ENCODE results near the gene MIER3. TPM values are rescaled to one million over a fixed set of nuclear protein-coding genes. Genes with fewer than 3 reads are reported as not detected.

Gene MIER3
- total and polyA plus RNA-seq, 9 of the 15 experiments (the other 6 are each of a cell fraction or from before 2014, with no cell fraction given), result 4.1 to 29.3 (median 13.0) TPM

DNA sequence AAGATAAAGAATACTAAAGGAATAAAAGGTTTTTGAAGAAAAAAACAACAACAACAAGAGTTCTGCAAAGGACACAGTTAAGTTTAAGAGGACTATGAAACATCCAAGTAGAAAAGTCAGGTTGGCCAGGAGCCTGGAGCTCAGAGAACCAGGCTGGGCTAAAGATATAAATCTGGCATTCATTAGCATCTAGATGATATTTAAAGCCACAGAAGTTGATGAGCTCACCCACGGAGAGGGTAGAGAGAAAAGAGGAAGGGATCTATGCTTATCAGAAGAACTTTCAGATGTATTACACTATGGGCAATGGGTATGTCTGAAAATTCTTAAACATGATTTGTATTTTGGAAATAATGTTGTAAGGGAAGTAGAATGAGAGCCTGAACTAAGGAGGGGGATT lies 9.9 kb downstream of the MIER3 start:
- H4K20me1 ChIP-seq (replicated peaks; ENCODE audit: control insufficient read depth, insufficient read depth, low read length), result no peaks in the 10 kb centered on the region
- no peak for FAIRE-seq
- H3K9me3 ChIP-seq (replicated peaks; ENCODE audit: control insufficient read depth, insufficient read depth, low read depth, low read length), result no peaks in the 10 kb centered on the region
- H3K9ac ChIP-seq (ENCODE audit: insufficient read depth in 1 of 2, low read depth in 2 of 2, low read length in 2 of 2), result no peak overlapping the region
- peak; percentile 10; the same call in 1 of the 2 replicates for TF ChIP-seq SPI1 (IDR thresholded peaks at IDR 0.05; ENCODE audit: borderline replicate concordance, low read depth, low read length)
- TF ChIP-seq, protein P1, sequence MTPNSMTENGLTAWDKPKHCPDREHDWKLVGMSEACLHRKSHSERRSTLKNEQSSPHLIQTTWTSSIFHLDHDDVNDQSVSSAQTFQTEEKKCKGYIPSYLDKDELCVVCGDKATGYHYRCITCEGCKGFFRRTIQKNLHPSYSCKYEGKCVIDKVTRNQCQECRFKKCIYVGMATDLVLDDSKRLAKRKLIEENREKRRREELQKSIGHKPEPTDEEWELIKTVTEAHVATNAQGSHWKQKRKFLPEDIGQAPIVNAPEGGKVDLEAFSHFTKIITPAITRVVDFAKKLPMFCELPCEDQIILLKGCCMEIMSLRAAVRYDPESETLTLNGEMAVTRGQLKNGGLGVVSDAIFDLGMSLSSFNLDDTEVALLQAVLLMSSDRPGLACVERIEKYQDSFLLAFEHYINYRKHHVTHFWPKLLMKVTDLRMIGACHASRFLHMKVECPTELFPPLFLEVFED (CRISPR knock-in tag; conservative IDR thresholded peaks at IDR 0.05), result no peak
- H3K27me3 ChIP-seq (ENCODE audit: control insufficient read depth in 2 of 2, insufficient read depth in 2 of 2, low read length in 2 of 2), result no peaks in the 10 kb centered on the region
- H3K9me1 ChIP-seq (ENCODE audit: control insufficient read depth, insufficient read depth, low read length), result no peaks in the 10 kb centered on the region
- WGBS (ENCODE audit: insufficient coverage, low coverage, missing lambda C conversion rate), result 0% methylated on average over 1 of the region's 1 CpG
- ATAC-seq, result no peak
- no peak overlapping the region for H3K4me3 ChIP-seq
- H3K36me3 ChIP-seq (ENCODE audit: control insufficient read depth, insufficient read depth, low read length), result peaks cover 88% of the 10 kb centered on the region
- H3K4me2 ChIP-seq (ENCODE audit: insufficient read depth, low read length), result no peak overlapping the region
- in situ Hi-C loops (cut with MboI), result no loop called here
- DNase-seq (ENCODE audit: extremely low read depth in 1 of 4, low spot score in 3 of 4), result no peak
- ChIA-PET POLR2A (interaction anchor here (1.0 kb wide), 1 partner anchor 9 kb away, joined by 3 read pairs; no protein-coding TSS in a partner anchor), CTCF (ENCODE audit: low intra/inter-chr PET ratio) (no interaction called here)
- H2AFZ ChIP-seq (ENCODE audit: low read depth, low read length), result no peak overlapping the region
- no peaks in the 10 kb centered on the region for H3K79me2 ChIP-seq (ENCODE audit: control insufficient read depth, insufficient read depth, low read length)
- H3K4me1 ChIP-seq (replicated peaks in 1 of 2; ENCODE audit: control insufficient read depth in 2 of 2, insufficient read depth in 2 of 2, low read length in 2 of 2), result no peaks in the 10 kb centered on the region
- no TSS peak for BruUV-seq (replicated peaks)
- H3K27ac ChIP-seq (ENCODE audit: extremely low read depth, low read depth, low read length), result no peak overlapping the region
- intact Hi-C loops (cut with micrococcal nuclease), result no loop called here

DNA sequence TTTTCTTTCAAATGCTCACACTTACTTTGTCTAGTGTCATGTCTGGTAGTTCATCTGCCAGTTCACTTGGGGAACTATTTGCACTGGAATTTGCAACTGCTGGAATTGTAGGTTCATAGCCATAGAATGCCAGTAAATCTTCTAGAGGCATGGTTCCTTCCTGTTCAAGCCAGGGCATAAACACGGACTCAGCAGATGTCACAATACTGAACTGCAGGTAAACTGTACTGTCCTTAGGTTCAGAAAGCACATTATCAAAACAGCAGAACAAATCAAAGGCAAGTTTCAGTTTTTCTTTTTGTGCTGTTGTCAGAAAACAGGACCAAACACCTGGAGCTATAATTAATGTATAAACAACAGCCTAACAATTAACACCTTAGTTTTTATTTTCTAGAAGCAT lies 13.1 kb downstream of the MIER3 start:
- H3K27ac ChIP-seq (ENCODE audit: extremely low read depth, low read depth, low read length), result no peak overlapping the region
- no peak overlapping the region for H3K4me3 ChIP-seq
- in situ Hi-C loops (cut with MboI) (no loop called here), intact Hi-C loops (cut with micrococcal nuclease) (no loop called here)
- ChIA-PET POLR2A (interaction anchor here (1.0 to 3.1 kb wide), 2 partner anchors 11 to 29 kb away, joined by 4 to 16 read pairs; partner anchors contain the start of gene SETD9), CTCF (ENCODE audit: low intra/inter-chr PET ratio) (no interaction called here)
- no peaks in the 10 kb centered on the region for H4K20me1 ChIP-seq (replicated peaks; ENCODE audit: control insufficient read depth, insufficient read depth, low read length)
- no peaks in the 10 kb centered on the region for H3K4me1 ChIP-seq (replicated peaks in 1 of 2; ENCODE audit: control insufficient read depth in 2 of 2, insufficient read depth in 2 of 2, low read length in 2 of 2)
- H3K79me2 ChIP-seq (ENCODE audit: control insufficient read depth, insufficient read depth, low read length), result no peaks in the 10 kb centered on the region
- BruUV-seq (replicated peaks), result no TSS peak
- no peaks in the 10 kb centered on the region for H3K9me1 ChIP-seq (ENCODE audit: control insufficient read depth, insufficient read depth, low read length)
- DNase-seq (ENCODE audit: extremely low read depth in 1 of 4, low spot score in 3 of 4) (no peak), ATAC-seq (no peak), FAIRE-seq (no peak)
- no peak overlapping the region for H2AFZ ChIP-seq (ENCODE audit: low read depth, low read length)
- H3K27me3 ChIP-seq (ENCODE audit: control insufficient read depth in 2 of 2, insufficient read depth in 2 of 2, low read length in 2 of 2), result no peaks in the 10 kb centered on the region
- no peak overlapping the region for H3K4me2 ChIP-seq (ENCODE audit: insufficient read depth, low read length)
- H3K36me3 ChIP-seq (ENCODE audit: control insufficient read depth, insufficient read depth, low read length), result peaks cover 90% of the 10 kb centered on the region
- WGBS (ENCODE audit: insufficient coverage, low coverage, missing lambda C conversion rate), result 54% methylated on average over 1 of the region's 1 CpG
- no peak for TF ChIP-seq RFX7 (CRISPR knock-in tag; IDR thresholded peaks at IDR 0.05)
- no peak for TF ChIP-seq ZNF347 (CRISPR knock-in tag; IDR thresholded peaks at IDR 0.05; ENCODE audit: low read depth)
- TF ChIP-seq, protein P2, sequence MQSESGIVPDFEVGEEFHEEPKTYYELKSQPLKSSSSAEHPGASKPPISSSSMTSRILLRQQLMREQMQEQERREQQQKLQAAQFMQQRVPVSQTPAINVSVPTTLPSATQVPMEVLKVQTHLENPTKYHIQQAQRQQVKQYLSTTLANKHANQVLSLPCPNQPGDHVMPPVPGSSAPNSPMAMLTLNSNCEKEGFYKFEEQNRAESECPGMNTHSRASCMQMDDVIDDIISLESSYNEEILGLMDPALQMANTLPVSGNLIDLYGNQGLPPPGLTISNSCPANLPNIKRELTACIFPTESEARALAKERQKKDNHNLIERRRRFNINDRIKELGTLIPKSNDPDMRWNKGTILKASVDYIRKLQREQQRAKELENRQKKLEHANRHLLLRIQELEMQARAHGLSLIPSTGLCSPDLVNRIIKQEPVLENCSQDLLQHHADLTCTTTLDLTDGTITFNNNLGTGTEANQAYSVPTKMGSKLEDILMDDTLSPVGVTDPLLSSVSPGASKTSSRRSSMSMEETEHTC (IDR thresholded peaks at IDR 0.05), result no peak
- TF ChIP-seq, protein P3, sequence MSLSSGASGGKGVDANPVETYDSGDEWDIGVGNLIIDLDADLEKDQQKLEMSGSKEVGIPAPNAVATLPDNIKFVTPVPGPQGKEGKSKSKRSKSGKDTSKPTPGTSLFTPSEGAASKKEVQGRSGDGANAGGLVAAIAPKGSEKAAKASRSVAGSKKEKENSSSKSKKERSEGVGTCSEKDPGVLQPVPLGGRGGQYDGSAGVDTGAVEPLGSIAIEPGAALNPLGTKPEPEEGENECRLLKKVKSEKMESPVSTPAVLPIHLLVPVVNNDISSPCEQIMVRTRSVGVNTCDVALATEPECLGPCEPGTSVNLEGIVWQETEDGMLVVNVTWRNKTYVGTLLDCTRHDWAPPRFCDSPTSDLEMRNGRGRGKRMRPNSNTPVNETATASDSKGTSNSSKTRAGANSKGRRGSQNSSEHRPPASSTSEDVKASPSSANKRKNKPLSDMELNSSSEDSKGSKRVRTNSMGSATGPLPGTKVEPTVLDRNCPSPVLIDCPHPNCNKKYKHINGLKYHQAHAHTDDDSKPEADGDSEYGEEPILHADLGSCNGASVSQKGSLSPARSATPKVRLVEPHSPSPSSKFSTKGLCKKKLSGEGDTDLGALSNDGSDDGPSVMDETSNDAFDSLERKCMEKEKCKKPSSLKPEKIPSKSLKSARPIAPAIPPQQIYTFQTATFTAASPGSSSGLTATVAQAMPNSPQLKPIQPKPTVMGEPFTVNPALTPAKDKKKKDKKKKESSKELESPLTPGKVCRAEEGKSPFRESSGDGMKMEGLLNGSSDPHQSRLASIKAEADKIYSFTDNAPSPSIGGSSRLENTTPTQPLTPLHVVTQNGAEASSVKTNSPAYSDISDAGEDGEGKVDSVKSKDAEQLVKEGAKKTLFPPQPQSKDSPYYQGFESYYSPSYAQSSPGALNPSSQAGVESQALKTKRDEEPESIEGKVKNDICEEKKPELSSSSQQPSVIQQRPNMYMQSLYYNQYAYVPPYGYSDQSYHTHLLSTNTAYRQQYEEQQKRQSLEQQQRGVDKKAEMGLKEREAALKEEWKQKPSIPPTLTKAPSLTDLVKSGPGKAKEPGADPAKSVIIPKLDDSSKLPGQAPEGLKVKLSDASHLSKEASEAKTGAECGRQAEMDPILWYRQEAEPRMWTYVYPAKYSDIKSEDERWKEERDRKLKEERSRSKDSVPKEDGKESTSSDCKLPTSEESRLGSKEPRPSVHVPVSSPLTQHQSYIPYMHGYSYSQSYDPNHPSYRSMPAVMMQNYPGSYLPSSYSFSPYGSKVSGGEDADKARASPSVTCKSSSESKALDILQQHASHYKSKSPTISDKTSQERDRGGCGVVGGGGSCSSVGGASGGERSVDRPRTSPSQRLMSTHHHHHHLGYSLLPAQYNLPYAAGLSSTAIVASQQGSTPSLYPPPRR (CRISPR knock-in tag; IDR thresholded peaks at IDR 0.05; ENCODE audit: borderline replicate concordance), result no peak
- no peak overlapping the region for H3K9ac ChIP-seq (ENCODE audit: insufficient read depth in 1 of 2, low read depth in 2 of 2, low read length in 2 of 2)
- H3K9me3 ChIP-seq (replicated peaks; ENCODE audit: control insufficient read depth, insufficient read depth, low read depth, low read length), result no peaks in the 10 kb centered on the region
